ENCODE measurements around the gene VPS26A. TPM values are rescaled to one million over a fixed set of nuclear protein-coding genes. Genes with fewer than 3 reads are reported as not detected.

Gene VPS26A
- total RNA-seq, 1 experiment from 2014 or later = 37.4 TPM

DNA sequence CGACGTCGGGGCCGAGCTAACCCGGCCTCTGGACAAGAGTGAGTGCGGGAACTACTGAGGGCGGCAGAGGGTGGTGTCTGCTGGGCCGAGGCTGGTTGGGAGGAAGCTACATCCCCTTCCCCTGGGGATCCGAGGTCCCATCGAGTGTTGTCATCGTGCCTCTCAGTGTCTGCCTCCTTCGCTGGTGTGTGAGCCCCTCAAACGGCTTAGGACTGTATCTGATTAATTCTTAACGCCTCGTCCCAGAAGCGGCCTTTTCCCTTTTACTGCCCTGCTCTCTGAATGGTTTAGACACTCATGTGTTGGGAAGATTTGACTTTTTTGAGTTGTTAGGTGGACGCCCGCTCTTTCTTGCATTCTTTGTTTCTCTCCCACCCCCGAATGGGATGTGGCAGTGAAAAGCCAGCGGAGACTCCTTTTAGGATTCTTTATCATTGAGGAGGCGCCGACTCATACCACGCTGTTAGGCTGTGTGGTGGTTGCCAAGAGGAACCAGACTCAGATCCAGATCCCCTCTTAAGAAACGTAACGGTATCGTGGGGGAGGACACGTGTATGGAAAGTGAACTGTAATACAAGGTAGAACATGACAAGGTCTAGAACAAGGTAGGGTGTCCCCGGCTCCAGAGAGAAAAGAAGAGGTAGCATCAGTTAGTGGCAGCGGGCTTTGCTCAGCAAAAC lies 56.7 kb downstream of the VPS26A start:
- ATAC-seq (no peak), DNase-seq (ENCODE audit: low spot score) (no peak)
- H3K36me3 Mint-ChIP-seq = no peaks in the 10 kb centered on the region; the same call in 1 of the 2 replicates
- 0 out of 2 replicates have a peak, but pooled peaks cover 2% of the 10 kb centered on the region for H3K9me3 Mint-ChIP-seq
- ChIA-PET CTCF (no interaction called here), POLR2A (no interaction called here)
- H3K27ac Mint-ChIP-seq = peak overlapping the region; percentile 100
- peaks cover 13% of the 10 kb centered on the region for H3K4me1 Mint-ChIP-seq
- peak overlapping the region; percentile 92 for H3K4me3 Mint-ChIP-seq
- no peaks in the 10 kb centered on the region for H3K27me3 Mint-ChIP-seq (ENCODE audit: low read depth)
- TF ChIP-seq ZNF232 (CRISPR knock-in tag; IDR thresholded peaks at IDR 0.05) (no peak), HMGA2 (CRISPR knock-in tag; IDR thresholded peaks at IDR 0.05) (no peak), JUN (CRISPR knock-in tag; IDR thresholded peaks at IDR 0.05) (no peak), ZNF263 (CRISPR knock-in tag; IDR thresholded peaks at IDR 0.05; ENCODE audit: low read depth) (no peak), ESRRA (CRISPR knock-in tag; IDR thresholded peaks at IDR 0.05; ENCODE audit: borderline replicate concordance) (0 out of 2 replicates have a peak, but pooled peaks have one; percentile 5), FOXP1 (CRISPR knock-in tag; IDR thresholded peaks at IDR 0.05; ENCODE audit: borderline replicate concordance) (peak; percentile 5; the same call in 1 of the 2 replicates), SMAD4 (CRISPR knock-in tag; IDR thresholded peaks at IDR 0.05) (no peak), GABPB1 (CRISPR knock-in tag; IDR thresholded peaks at IDR 0.05) (no peak), ZNF219 (CRISPR knock-in tag; IDR thresholded peaks at IDR 0.05; ENCODE audit: borderline replicate concordance) (no peak), ZNF396 (CRISPR knock-in tag; IDR thresholded peaks at IDR 0.05; ENCODE audit: borderline replicate concordance) (no peak), TEAD4 (CRISPR knock-in tag; IDR thresholded peaks at IDR 0.05) (no peak), ETV6 (CRISPR knock-in tag; IDR thresholded peaks at IDR 0.05) (peak; percentile 17; the same call in 1 of the 2 replicates), ZNF671 (CRISPR knock-in tag; IDR thresholded peaks at IDR 0.05) (no peak)
- TF ChIP-seq, protein P1, sequence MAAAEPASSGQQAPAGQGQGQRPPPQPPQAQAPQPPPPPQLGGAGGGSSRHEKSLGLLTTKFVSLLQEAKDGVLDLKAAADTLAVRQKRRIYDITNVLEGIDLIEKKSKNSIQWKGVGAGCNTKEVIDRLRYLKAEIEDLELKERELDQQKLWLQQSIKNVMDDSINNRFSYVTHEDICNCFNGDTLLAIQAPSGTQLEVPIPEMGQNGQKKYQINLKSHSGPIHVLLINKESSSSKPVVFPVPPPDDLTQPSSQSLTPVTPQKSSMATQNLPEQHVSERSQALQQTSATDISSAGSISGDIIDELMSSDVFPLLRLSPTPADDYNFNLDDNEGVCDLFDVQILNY (CRISPR knock-in tag; IDR thresholded peaks at IDR 0.05) = 0 out of 2 replicates have a peak, but pooled peaks have one; percentile 0
- TF ChIP-seq, protein P2, sequence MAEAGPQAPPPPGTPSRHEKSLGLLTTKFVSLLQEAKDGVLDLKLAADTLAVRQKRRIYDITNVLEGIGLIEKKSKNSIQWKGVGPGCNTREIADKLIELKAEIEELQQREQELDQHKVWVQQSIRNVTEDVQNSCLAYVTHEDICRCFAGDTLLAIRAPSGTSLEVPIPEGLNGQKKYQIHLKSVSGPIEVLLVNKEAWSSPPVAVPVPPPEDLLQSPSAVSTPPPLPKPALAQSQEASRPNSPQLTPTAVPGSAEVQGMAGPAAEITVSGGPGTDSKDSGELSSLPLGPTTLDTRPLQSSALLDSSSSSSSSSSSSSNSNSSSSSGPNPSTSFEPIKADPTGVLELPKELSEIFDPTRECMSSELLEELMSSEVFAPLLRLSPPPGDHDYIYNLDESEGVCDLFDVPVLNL (CRISPR knock-in tag; IDR thresholded peaks at IDR 0.05; ENCODE audit: borderline replicate concordance, low read depth) = no peak
- TF ChIP-seq, protein P3, sequence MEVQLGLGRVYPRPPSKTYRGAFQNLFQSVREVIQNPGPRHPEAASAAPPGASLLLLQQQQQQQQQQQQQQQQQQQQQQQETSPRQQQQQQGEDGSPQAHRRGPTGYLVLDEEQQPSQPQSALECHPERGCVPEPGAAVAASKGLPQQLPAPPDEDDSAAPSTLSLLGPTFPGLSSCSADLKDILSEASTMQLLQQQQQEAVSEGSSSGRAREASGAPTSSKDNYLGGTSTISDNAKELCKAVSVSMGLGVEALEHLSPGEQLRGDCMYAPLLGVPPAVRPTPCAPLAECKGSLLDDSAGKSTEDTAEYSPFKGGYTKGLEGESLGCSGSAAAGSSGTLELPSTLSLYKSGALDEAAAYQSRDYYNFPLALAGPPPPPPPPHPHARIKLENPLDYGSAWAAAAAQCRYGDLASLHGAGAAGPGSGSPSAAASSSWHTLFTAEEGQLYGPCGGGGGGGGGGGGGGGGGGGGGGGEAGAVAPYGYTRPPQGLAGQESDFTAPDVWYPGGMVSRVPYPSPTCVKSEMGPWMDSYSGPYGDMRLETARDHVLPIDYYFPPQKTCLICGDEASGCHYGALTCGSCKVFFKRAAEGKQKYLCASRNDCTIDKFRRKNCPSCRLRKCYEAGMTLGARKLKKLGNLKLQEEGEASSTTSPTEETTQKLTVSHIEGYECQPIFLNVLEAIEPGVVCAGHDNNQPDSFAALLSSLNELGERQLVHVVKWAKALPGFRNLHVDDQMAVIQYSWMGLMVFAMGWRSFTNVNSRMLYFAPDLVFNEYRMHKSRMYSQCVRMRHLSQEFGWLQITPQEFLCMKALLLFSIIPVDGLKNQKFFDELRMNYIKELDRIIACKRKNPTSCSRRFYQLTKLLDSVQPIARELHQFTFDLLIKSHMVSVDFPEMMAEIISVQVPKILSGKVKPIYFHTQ (CRISPR knock-in tag; IDR thresholded peaks at IDR 0.05) = no peak
- TF ChIP-seq, protein P4, sequence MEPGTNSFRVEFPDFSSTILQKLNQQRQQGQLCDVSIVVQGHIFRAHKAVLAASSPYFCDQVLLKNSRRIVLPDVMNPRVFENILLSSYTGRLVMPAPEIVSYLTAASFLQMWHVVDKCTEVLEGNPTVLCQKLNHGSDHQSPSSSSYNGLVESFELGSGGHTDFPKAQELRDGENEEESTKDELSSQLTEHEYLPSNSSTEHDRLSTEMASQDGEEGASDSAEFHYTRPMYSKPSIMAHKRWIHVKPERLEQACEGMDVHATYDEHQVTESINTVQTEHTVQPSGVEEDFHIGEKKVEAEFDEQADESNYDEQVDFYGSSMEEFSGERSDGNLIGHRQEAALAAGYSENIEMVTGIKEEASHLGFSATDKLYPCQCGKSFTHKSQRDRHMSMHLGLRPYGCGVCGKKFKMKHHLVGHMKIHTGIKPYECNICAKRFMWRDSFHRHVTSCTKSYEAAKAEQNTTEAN (CRISPR knock-in tag; IDR thresholded peaks at IDR 0.05) = 0 out of 2 replicates have a peak, but pooled peaks have one; percentile 66
- TF ChIP-seq, protein P5, sequence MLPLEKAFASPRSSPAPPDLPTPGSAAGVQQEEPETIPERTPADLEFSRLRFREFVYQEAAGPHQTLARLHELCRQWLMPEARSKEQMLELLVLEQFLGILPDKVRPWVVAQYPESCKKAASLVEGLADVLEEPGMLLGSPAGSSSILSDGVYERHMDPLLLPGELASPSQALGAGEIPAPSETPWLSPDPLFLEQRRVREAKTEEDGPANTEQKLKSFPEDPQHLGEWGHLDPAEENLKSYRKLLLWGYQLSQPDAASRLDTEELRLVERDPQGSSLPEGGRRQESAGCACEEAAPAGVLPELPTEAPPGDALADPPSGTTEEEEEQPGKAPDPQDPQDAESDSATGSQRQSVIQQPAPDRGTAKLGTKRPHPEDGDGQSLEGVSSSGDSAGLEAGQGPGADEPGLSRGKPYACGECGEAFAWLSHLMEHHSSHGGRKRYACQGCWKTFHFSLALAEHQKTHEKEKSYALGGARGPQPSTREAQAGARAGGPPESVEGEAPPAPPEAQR (CRISPR knock-in tag; IDR thresholded peaks at IDR 0.05) = no peak
- TF ChIP-seq, protein P6, sequence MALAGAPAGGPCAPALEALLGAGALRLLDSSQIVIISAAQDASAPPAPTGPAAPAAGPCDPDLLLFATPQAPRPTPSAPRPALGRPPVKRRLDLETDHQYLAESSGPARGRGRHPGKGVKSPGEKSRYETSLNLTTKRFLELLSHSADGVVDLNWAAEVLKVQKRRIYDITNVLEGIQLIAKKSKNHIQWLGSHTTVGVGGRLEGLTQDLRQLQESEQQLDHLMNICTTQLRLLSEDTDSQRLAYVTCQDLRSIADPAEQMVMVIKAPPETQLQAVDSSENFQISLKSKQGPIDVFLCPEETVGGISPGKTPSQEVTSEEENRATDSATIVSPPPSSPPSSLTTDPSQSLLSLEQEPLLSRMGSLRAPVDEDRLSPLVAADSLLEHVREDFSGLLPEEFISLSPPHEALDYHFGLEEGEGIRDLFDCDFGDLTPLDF (CRISPR knock-in tag; IDR thresholded peaks at IDR 0.05) = no peak
- TF ChIP-seq, protein P7, sequence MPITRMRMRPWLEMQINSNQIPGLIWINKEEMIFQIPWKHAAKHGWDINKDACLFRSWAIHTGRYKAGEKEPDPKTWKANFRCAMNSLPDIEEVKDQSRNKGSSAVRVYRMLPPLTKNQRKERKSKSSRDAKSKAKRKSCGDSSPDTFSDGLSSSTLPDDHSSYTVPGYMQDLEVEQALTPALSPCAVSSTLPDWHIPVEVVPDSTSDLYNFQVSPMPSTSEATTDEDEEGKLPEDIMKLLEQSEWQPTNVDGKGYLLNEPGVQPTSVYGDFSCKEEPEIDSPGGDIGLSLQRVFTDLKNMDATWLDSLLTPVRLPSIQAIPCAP (CRISPR knock-in tag; IDR thresholded peaks at IDR 0.05) = no peak
- TF ChIP-seq, protein P8, sequence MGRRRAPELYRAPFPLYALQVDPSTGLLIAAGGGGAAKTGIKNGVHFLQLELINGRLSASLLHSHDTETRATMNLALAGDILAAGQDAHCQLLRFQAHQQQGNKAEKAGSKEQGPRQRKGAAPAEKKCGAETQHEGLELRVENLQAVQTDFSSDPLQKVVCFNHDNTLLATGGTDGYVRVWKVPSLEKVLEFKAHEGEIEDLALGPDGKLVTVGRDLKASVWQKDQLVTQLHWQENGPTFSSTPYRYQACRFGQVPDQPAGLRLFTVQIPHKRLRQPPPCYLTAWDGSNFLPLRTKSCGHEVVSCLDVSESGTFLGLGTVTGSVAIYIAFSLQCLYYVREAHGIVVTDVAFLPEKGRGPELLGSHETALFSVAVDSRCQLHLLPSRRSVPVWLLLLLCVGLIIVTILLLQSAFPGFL (CRISPR knock-in tag; IDR thresholded peaks at IDR 0.05; ENCODE audit: borderline replicate concordance) = no peak
- TF ChIP-seq, protein P9, sequence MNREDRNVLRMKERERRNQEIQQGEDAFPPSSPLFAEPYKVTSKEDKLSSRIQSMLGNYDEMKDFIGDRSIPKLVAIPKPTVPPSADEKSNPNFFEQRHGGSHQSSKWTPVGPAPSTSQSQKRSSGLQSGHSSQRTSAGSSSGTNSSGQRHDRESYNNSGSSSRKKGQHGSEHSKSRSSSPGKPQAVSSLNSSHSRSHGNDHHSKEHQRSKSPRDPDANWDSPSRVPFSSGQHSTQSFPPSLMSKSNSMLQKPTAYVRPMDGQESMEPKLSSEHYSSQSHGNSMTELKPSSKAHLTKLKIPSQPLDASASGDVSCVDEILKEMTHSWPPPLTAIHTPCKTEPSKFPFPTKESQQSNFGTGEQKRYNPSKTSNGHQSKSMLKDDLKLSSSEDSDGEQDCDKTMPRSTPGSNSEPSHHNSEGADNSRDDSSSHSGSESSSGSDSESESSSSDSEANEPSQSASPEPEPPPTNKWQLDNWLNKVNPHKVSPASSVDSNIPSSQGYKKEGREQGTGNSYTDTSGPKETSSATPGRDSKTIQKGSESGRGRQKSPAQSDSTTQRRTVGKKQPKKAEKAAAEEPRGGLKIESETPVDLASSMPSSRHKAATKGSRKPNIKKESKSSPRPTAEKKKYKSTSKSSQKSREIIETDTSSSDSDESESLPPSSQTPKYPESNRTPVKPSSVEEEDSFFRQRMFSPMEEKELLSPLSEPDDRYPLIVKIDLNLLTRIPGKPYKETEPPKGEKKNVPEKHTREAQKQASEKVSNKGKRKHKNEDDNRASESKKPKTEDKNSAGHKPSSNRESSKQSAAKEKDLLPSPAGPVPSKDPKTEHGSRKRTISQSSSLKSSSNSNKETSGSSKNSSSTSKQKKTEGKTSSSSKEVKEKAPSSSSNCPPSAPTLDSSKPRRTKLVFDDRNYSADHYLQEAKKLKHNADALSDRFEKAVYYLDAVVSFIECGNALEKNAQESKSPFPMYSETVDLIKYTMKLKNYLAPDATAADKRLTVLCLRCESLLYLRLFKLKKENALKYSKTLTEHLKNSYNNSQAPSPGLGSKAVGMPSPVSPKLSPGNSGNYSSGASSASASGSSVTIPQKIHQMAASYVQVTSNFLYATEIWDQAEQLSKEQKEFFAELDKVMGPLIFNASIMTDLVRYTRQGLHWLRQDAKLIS (CRISPR knock-in tag; IDR thresholded peaks at IDR 0.05; ENCODE audit: borderline replicate concordance) = no peak
